Stimulated activated CD8-positive, alpha-beta memory T cell treated with anti-CD3 and anti-CD28 coated beads, Interleukin-7, amount 100 ng/mL, for 48 hours (primary cell): ENCODE measurements around the gene KLRC3.
A peak's percentile ranks its signal among the peaks of the same experiment; 100 is the strongest.
"Not testable (repeated sequence)": the region's sequence is repeated elsewhere in the genome, so short reads cannot be mapped to it uniquely, and the experiment has no call there.

ENCODE experiments used
- DNase-seq, 2 donors: peaks; one replicate each; pipeline ENCODE4 v3.0.0-alpha.2; 2020; ENCODE audit warnings: low read depth in 1 of 2; ENCODE audit errors: extremely low read depth in 1 of 2

KLRC3 gene

GRCh38 chr12:10369557-10370415 lies 50.6 kb downstream of the KLRC3 start:
- DNase-seq: no peak

GRCh38 chr12:10368206-10369171 lies 51.9 kb downstream of the KLRC3 start:
- no peak for DNase-seq

- not testable (repeated sequence) for DNase-seq
Measured at GRCh38 chr12:10367714-10368113, 52.7 kb downstream of the KLRC3 start.

GRCh38 chr12:10366875-10367274 lies 53.5 kb downstream of the KLRC3 start:
- DNase-seq: no peak

GRCh38 chr12:10365696-10366405 lies 54.5 kb downstream of the KLRC3 start:
- no peak for DNase-seq

- peak in 1 of 2 donors; percentile 55 for DNase-seq
Measured at GRCh38 chr12:10364815-10365622, 55.4 kb downstream of the KLRC3 start.

GRCh38 chr12:10363914-10364814 lies 56.2 kb downstream of the KLRC3 start:
- DNase-seq: no peak

GRCh38 chr12:10363658-10363913 lies 56.8 kb downstream of the KLRC3 start:
- no peak for DNase-seq

GRCh38 chr12:10362828-10363657 lies 57.4 kb downstream of the KLRC3 start:
- DNase-seq: no peak

- DNase-seq: no peak
Measured at GRCh38 chr12:10362325-10362724, 58.1 kb downstream of the KLRC3 start.
